Breast epithelium (tissue), 4 donors: ENCODE data around the gene AATK. TPM values are rescaled to one million over a fixed set of nuclear protein-coding genes. Genes with fewer than 3 reads are reported as not detected.

Experiments
- DNase-seq, 2 donors: peaks; one replicate each; pipeline ENCODE4 v3.0.0-alpha.2; 2019; ENCODE audit warnings: low spot score in 2 of 2
- H3K27ac ChIP-seq, 2 donors: fragments of 200-600 bp; sonication (generic) in 1 of 2; one replicate each; pipeline ENCODE4 v1.5.1; 2016 to 2019; ENCODE audit warnings: mild to moderate bottlenecking in 1 of 2
- H3K27me3 ChIP-seq, 2 donors: fragments of 200-600 bp; sonication (generic) in 1 of 2; one replicate each; pipeline versions ENCODE4 v1.5.1 to v1.6.0; 2017 to 2019; ENCODE audit warnings: control low read depth in 1 of 2, mild to moderate bottlenecking in 1 of 2
- H3K36me3 ChIP-seq: fragments of 200-600 bp; one replicate; pipeline ENCODE4 v1.5.1; 2019
- H3K4me1 ChIP-seq, 2 donors: fragments of 200-600 bp; sonication (generic); one replicate each; pipeline ENCODE4 v1.5.1; 2016 to 2019; ENCODE audit warnings: control low read depth in 1 of 2
- H3K4me3 ChIP-seq, 3 donors: fragments of 200-600 bp; sonication (generic); 1 replicate in 2 of 3; 2 replicates in 1 of 3; pipeline ENCODE4 v1.5.1; 2016 to 2019; ENCODE audit warnings: mild to moderate bottlenecking in 3 of 3, moderate library complexity in 2 of 3
- H3K9me3 ChIP-seq, 2 donors: fragments of 200-600 bp; sonication (generic) in 1 of 2; one replicate each; pipeline ENCODE4 v1.5.1; 2016 to 2019; ENCODE audit warnings: control low read depth in 1 of 2
- CTCF ChIP-seq, 3 donors: fragments of 450-650 bp; IDR thresholded peaks; one replicate each; pipeline ENCODE4 v1.5.1; 2016 to 2017; ENCODE audit warnings: antibody characterized with exemption in 3 of 3, mild to moderate bottlenecking in 3 of 3, moderate library complexity in 3 of 3
- POLR2A ChIP-seq: fragments of 450-650 bp; IDR thresholded peaks from one replicate; pipeline ENCODE4 v1.6.1; 2016; ENCODE audit warnings: antibody characterized with exemption, mild to moderate bottlenecking, moderate library complexity
- POLR2AphosphoS5 ChIP-seq, 3 donors: sonication (generic); formaldehyde crosslinking; IDR thresholded peaks; one replicate each; pipeline ENCODE4 v1.6.1; 2017; ENCODE audit warnings: antibody characterized with exemption in 3 of 3
- intact Hi-C: fragments of 100-400 bp; cut with DNase I; formaldehyde crosslinking; loops from one replicate; pipeline ENCODE4 v1.15.1; 2023; ENCODE audit warnings: low total_unique reads
- total RNA-seq, 3 donors: library from RNA; depleted of rRNA; stranded (reverse); fragments of >200 nt; gene quantifications; one replicate each; pipeline ENCODE4 v1.1.0, GENCODE V29; 2016

Gene AATK
- total RNA-seq, 3 donors from 2014 or later: under 0.01 to 0.98 (median 0.73) TPM

DNA sequence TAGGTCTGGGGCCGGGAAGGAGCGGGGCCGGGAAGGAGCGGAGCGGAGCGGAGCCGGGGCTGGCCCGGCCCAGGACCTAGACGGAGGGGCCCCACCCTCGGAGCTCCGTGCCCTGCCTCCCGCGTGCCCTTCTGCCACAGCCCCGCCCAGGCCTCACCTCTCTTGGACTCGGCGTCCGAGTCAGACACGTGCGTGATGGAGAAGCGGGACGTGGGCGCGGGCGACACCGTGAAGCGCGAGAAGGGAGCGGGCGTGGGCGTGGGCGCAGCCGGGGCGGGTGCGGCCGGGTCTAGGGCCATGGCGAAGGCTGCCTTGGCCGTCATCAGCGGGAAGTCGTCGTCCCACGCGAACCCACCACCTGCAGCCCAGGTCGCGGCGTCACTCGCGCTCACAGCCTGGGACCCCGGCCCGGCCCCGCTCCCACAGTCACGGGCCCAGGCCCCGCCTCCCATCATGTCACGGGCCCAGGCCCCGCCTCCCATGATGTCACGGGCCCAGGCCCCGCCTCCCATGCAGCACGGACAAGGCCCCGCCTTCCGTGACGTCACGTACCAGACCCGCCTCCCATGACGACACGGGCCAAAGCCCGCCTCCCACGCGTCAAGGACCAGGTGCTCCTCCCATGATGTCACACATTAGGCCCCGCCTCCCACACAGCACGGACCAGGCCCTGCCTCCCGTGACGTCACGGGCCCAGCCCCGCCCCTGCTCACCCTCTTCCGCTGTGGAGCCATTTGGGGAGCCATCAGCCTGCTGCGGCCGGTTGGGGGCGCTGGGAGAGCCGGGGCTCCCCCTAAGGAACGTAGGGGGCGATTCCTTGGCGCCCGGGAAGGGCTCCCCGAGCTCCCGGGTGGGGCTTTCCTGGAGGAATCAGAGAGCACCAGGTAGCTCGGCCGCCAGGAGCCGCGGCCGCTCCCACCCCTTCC lies 46.5 kb downstream of the AATK start:
- Histone ChIP-seq H3K36me3 (no peaks in the 10 kb centered on the region), H3K4me1 (peaks cover 0 to 4% of the 10 kb centered on the region in 2 donors), H3K9me3 (no peaks in the 10 kb centered on the region), H3K27me3 (peaks cover 0 to 5% of the 10 kb centered on the region in 2 donors), H3K4me3 (peak overlapping the region in 2 of 3 donors; percentile 58 to 65), H3K27ac (peak overlapping the region in 1 of 2 donors; percentile 78)
- peak in 1 of 3 donors; percentile 54 for TF ChIP-seq POLR2AphosphoS5 (IDR thresholded peaks at IDR 0.05)
- TF ChIP-seq CTCF (IDR thresholded peaks at IDR 0.05): peak in 1 of 3 donors; percentile 52
- TF ChIP-seq POLR2A: no peak
- DNase-seq: peak; percentile 89 to 96
- intact Hi-C loops: no loop called here

GRCh38 chr17:81118308-81119221 lies 47.5 kb downstream of the AATK start:
- TF ChIP-seq POLR2A (no peak), CTCF (IDR thresholded peaks at IDR 0.05) (no peak), POLR2AphosphoS5 (IDR thresholded peaks at IDR 0.05) (no peak)
- intact Hi-C loops: no loop called here
- Histone ChIP-seq H3K4me1 (peaks cover 0 to 4% of the 10 kb centered on the region in 2 donors), H3K4me3 (peak overlapping the region in 2 of 3 donors; percentile 58 to 65), H3K9me3 (no peaks in the 10 kb centered on the region), H3K36me3 (no peaks in the 10 kb centered on the region), H3K27ac (peak overlapping the region; percentile 38 to 78), H3K27me3 (peaks cover 0 to under 1% of the 10 kb centered on the region in 2 donors)
- DNase-seq: no peak

DNA sequence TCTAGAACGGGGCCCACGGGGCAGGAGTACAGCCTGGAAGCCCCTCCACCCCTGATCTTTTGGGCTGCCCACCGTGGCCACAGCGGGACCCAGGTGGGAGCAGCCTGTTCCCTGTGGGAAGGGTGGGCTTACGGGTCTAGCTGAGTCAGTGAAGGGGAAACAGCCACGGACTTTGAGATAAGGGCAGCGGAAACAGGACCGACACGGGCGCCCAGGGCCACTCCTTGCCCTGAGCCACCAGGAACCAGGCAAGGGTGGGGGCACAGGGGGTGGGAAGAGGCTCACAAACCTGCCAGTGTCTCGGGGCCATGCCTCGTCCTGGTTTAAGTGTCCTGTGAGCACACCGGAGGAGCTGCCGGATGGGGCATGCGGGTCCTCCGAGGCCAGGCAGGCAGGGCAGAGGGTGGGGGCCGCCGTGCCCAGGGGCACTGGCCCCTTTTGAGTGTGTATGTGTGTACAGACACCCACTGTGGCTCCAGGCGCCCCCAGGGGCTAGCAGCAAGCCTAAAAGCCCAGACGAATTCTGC lies 48.3 kb downstream of the AATK start:
- no peak for TF ChIP-seq POLR2A
- TF ChIP-seq POLR2AphosphoS5 (IDR thresholded peaks at IDR 0.05): no peak
- no peak for TF ChIP-seq CTCF (IDR thresholded peaks at IDR 0.05)
- Histone ChIP-seq H3K9me3 (no peaks in the 10 kb centered on the region), H3K4me1 (peaks cover 0 to 4% of the 10 kb centered on the region in 2 donors), H3K36me3 (no peaks in the 10 kb centered on the region), H3K27ac (peak overlapping the region; percentile 17 to 38), H3K4me3 (no peak overlapping the region), H3K27me3 (no peaks in the 10 kb centered on the region)
- intact Hi-C loops: no loop called here
- DNase-seq: no peak

GRCh38 chr17:81116704-81117103 lies 49.3 kb downstream of the AATK start:
- no peak overlapping the region for H3K4me3 ChIP-seq
- peak overlapping the region; percentile 3 to 13 for H3K27ac ChIP-seq
- no peaks in the 10 kb centered on the region for H3K27me3 ChIP-seq
- H3K36me3 ChIP-seq: no peaks in the 10 kb centered on the region
- intact Hi-C loops: no loop called here
- H3K9me3 ChIP-seq: no peaks in the 10 kb centered on the region
- H3K4me1 ChIP-seq: peaks cover 0 to 4% of the 10 kb centered on the region in 2 donors
- no peak for TF ChIP-seq POLR2A
- no peak for TF ChIP-seq CTCF (IDR thresholded peaks at IDR 0.05)
- TF ChIP-seq POLR2AphosphoS5 (IDR thresholded peaks at IDR 0.05): no peak
- no peak for DNase-seq
